ENCODE measurements around the gene GSAP. TPM values are rescaled to one million over a fixed set of nuclear protein-coding genes. Genes with fewer than 3 reads are reported as not detected.

GSAP gene
- total RNA-seq, 1 experiment from 2014 or later: 1.3 TPM

GRCh38 chr7:77434570-77435275 lies 18.6 kb upstream of the GSAP start:
- Histone ChIP-seq H3K27me3 (ENCODE audit: low read length) (no peaks in the 10 kb centered on the region), H3K79me2 (ENCODE audit: low read length) (no peaks in the 10 kb centered on the region), H3K4me1 (ENCODE audit: low read length) (no peaks in the 10 kb centered on the region), H3K9me3 (ENCODE audit: low read length) (no peaks in the 10 kb centered on the region), H3K9ac (ENCODE audit: low read length) (no peak overlapping the region), H4K20me1 (ENCODE audit: insufficient read depth, low read depth, low read length) (no peaks in the 10 kb centered on the region), H3K4me2 (ENCODE audit: low read depth, low read length, poor library complexity, severe bottlenecking) (no peak overlapping the region), H3K9me2 (replicated peaks; ENCODE audit: insufficient read depth, low read length) (no peaks in the 10 kb centered on the region), H3K36me3 (ENCODE audit: insufficient read depth, low read length) (no peaks in the 10 kb centered on the region), H2AFZ (ENCODE audit: low read length) (no peak overlapping the region), H3K27ac (ENCODE audit: low read length) (no peak overlapping the region), H3K4me3 (ENCODE audit: low read length) (no peak overlapping the region)
- no peak for DNase-seq

GRCh38 chr7:77433901-77434300 lies 17.8 kb upstream of the GSAP start:
- H3K79me2 ChIP-seq (ENCODE audit: low read length): no peaks in the 10 kb centered on the region
- no peak overlapping the region for H3K4me3 ChIP-seq (ENCODE audit: low read length)
- H3K27me3 ChIP-seq (ENCODE audit: low read length): no peaks in the 10 kb centered on the region
- no peaks in the 10 kb centered on the region for H4K20me1 ChIP-seq (ENCODE audit: insufficient read depth, low read depth, low read length)
- DNase-seq: no peak
- no peaks in the 10 kb centered on the region for H3K9me3 ChIP-seq (ENCODE audit: low read length)
- no peaks in the 10 kb centered on the region for H3K9me2 ChIP-seq (replicated peaks; ENCODE audit: insufficient read depth, low read length)
- no peak overlapping the region for H3K9ac ChIP-seq (ENCODE audit: low read length)
- H2AFZ ChIP-seq (ENCODE audit: low read length): no peak overlapping the region
- no peaks in the 10 kb centered on the region for H3K4me1 ChIP-seq (ENCODE audit: low read length)
- no peak overlapping the region for H3K27ac ChIP-seq (ENCODE audit: low read length)
- no peaks in the 10 kb centered on the region for H3K36me3 ChIP-seq (ENCODE audit: insufficient read depth, low read length)
- H3K4me2 ChIP-seq (ENCODE audit: low read depth, low read length, poor library complexity, severe bottlenecking): no peak overlapping the region

GRCh38 chr7:77430927-77431326 lies 14.8 kb upstream of the GSAP start:
- peak; percentile 22 for DNase-seq
- Histone ChIP-seq H3K4me3 (ENCODE audit: low read length) (no peak overlapping the region), H3K79me2 (ENCODE audit: low read length) (no peaks in the 10 kb centered on the region), H3K27me3 (ENCODE audit: low read length) (no peaks in the 10 kb centered on the region), H3K9me2 (replicated peaks; ENCODE audit: insufficient read depth, low read length) (no peaks in the 10 kb centered on the region), H3K9me3 (ENCODE audit: low read length) (no peaks in the 10 kb centered on the region), H3K27ac (ENCODE audit: low read length) (no peak overlapping the region), H2AFZ (ENCODE audit: low read length) (no peak overlapping the region), H3K9ac (ENCODE audit: low read length) (no peak overlapping the region), H3K4me2 (ENCODE audit: low read depth, low read length, poor library complexity, severe bottlenecking) (no peak overlapping the region), H4K20me1 (ENCODE audit: insufficient read depth, low read depth, low read length) (no peaks in the 10 kb centered on the region), H3K4me1 (ENCODE audit: low read length) (no peaks in the 10 kb centered on the region; the same call in 1 of the 2 replicates), H3K36me3 (ENCODE audit: insufficient read depth, low read length) (no peaks in the 10 kb centered on the region)

GRCh38 chr7:77428777-77429231 lies 12.7 kb upstream of the GSAP start:
- Histone ChIP-seq H3K27me3 (ENCODE audit: low read length) (no peaks in the 10 kb centered on the region), H3K9me3 (ENCODE audit: low read length) (no peaks in the 10 kb centered on the region), H3K9ac (ENCODE audit: low read length) (no peak overlapping the region), H3K9me2 (replicated peaks; ENCODE audit: insufficient read depth, low read length) (no peaks in the 10 kb centered on the region), H3K4me2 (ENCODE audit: low read depth, low read length, poor library complexity, severe bottlenecking) (no peak overlapping the region), H3K27ac (ENCODE audit: low read length) (no peak overlapping the region), H3K4me1 (ENCODE audit: low read length) (no peaks in the 10 kb centered on the region; the same call in 1 of the 2 replicates), H3K36me3 (ENCODE audit: insufficient read depth, low read length) (no peaks in the 10 kb centered on the region), H2AFZ (ENCODE audit: low read length) (no peak overlapping the region), H3K79me2 (ENCODE audit: low read length) (no peaks in the 10 kb centered on the region), H3K4me3 (ENCODE audit: low read length) (no peak overlapping the region), H4K20me1 (ENCODE audit: insufficient read depth, low read depth, low read length) (no peaks in the 10 kb centered on the region)
- DNase-seq: no peak

GRCh38 chr7:77427996-77428603 lies 12.0 kb upstream of the GSAP start:
- no peak overlapping the region for H2AFZ ChIP-seq (ENCODE audit: low read length)
- H3K27ac ChIP-seq (ENCODE audit: low read length): no peak overlapping the region
- H3K4me2 ChIP-seq (ENCODE audit: low read depth, low read length, poor library complexity, severe bottlenecking): no peak overlapping the region
- H3K9ac ChIP-seq (ENCODE audit: low read length): no peak overlapping the region
- no peaks in the 10 kb centered on the region for H3K79me2 ChIP-seq (ENCODE audit: low read length)
- no peaks in the 10 kb centered on the region for H3K36me3 ChIP-seq (ENCODE audit: insufficient read depth, low read length)
- no peaks in the 10 kb centered on the region for H4K20me1 ChIP-seq (ENCODE audit: insufficient read depth, low read depth, low read length)
- H3K4me1 ChIP-seq (ENCODE audit: low read length): no peaks in the 10 kb centered on the region; the same call in 1 of the 2 replicates
- no peaks in the 10 kb centered on the region for H3K9me3 ChIP-seq (ENCODE audit: low read length)
- H3K4me3 ChIP-seq (ENCODE audit: low read length): no peak overlapping the region
- no peaks in the 10 kb centered on the region for H3K27me3 ChIP-seq (ENCODE audit: low read length)
- no peak for DNase-seq
- H3K9me2 ChIP-seq (replicated peaks; ENCODE audit: insufficient read depth, low read length): no peaks in the 10 kb centered on the region

- no peak overlapping the region for H2AFZ ChIP-seq (ENCODE audit: low read length)
- H3K27me3 ChIP-seq (ENCODE audit: low read length): no peaks in the 10 kb centered on the region
Measured at GRCh38 chr7:77426521-77427051, 10.4 kb upstream of the GSAP start.

GRCh38 chr7:77426052-77426404 lies 9.9 kb upstream of the GSAP start:
- peak overlapping the region; percentile 15; the same call in 1 of the 2 replicates for H3K9ac ChIP-seq (ENCODE audit: low read length)

More at GRCh38 chr7:77426521-77427051, 10.4 kb upstream of the GSAP start:
- no peaks in the 10 kb centered on the region for H3K9me2 ChIP-seq (replicated peaks; ENCODE audit: insufficient read depth, low read length)
- no peaks in the 10 kb centered on the region for H3K9me3 ChIP-seq (ENCODE audit: low read length)
- DNase-seq: no peak
- no peak overlapping the region for H3K9ac ChIP-seq (ENCODE audit: low read length)
- no peak overlapping the region for H3K4me3 ChIP-seq (ENCODE audit: low read length)
- no peaks in the 10 kb centered on the region for H4K20me1 ChIP-seq (ENCODE audit: insufficient read depth, low read depth, low read length)
- H3K4me1 ChIP-seq (ENCODE audit: low read length): no peaks in the 10 kb centered on the region; the same call in 1 of the 2 replicates
- peak overlapping the region; percentile 31 for H3K4me2 ChIP-seq (ENCODE audit: low read depth, low read length, poor library complexity, severe bottlenecking)
- no peaks in the 10 kb centered on the region for H3K79me2 ChIP-seq (ENCODE audit: low read length)
- H3K27ac ChIP-seq (ENCODE audit: low read length): no peak overlapping the region
- no peaks in the 10 kb centered on the region for H3K36me3 ChIP-seq (ENCODE audit: insufficient read depth, low read length)

More at GRCh38 chr7:77426052-77426404, 9.9 kb upstream of the GSAP start:
- Histone ChIP-seq H3K9me3 (ENCODE audit: low read length) (no peaks in the 10 kb centered on the region), H3K27ac (ENCODE audit: low read length) (no peak overlapping the region), H3K4me2 (ENCODE audit: low read depth, low read length, poor library complexity, severe bottlenecking) (peak overlapping the region; percentile 31), H2AFZ (ENCODE audit: low read length) (no peak overlapping the region), H4K20me1 (ENCODE audit: insufficient read depth, low read depth, low read length) (no peaks in the 10 kb centered on the region), H3K4me1 (ENCODE audit: low read length) (no peaks in the 10 kb centered on the region; the same call in 1 of the 2 replicates), H3K79me2 (ENCODE audit: low read length) (no peaks in the 10 kb centered on the region), H3K4me3 (ENCODE audit: low read length) (peak overlapping the region; percentile 17; the same call in 1 of the 2 replicates), H3K36me3 (ENCODE audit: insufficient read depth, low read length) (no peaks in the 10 kb centered on the region), H3K27me3 (ENCODE audit: low read length) (no peaks in the 10 kb centered on the region), H3K9me2 (replicated peaks; ENCODE audit: insufficient read depth, low read length) (no peaks in the 10 kb centered on the region)
- DNase-seq: no peak

Data from Karpas-422 (cell line).